Sciatic nerve (tissue), 2 donors: ENCODE measurements around the gene ZNF184. TPM values are rescaled to one million over a fixed set of nuclear protein-coding genes. Genes with fewer than 3 reads are reported as not detected.

Experiments used
- ATAC-seq: fragments of 200-7000 bp; cut with Tn5 transposase; one replicate; pipeline ENCODE4 v1.9.1; 2020; ENCODE audit warnings: mild to moderate bottlenecking, moderate library complexity
- DNase-seq: peaks from one replicate; pipeline ENCODE4 v3.0.0-alpha.2; 2020; ENCODE audit warnings: low spot score
- intact Hi-C: fragments of 100-400 bp; cut with DNase I; formaldehyde crosslinking; loops from one replicate; pipeline ENCODE4 v1.14.2; 2022
- total RNA-seq: library from RNA; stranded (reverse); fragmentation: NEBNext Ultra II Directional; extraction: Animal tissue kit (Norgen Biotek cat#: 25700); gene quantifications from one replicate; pipeline ENCODE4 v1.2.1, GENCODE V29; 2021
- donor health status: DM: no; HTN: no; CAD: no.
- donor health status: DM: no; HTN: no; CAD: no.

Gene ZNF184
- total RNA-seq, 1 donor from 2014 or later: 10.6 TPM

DNA sequence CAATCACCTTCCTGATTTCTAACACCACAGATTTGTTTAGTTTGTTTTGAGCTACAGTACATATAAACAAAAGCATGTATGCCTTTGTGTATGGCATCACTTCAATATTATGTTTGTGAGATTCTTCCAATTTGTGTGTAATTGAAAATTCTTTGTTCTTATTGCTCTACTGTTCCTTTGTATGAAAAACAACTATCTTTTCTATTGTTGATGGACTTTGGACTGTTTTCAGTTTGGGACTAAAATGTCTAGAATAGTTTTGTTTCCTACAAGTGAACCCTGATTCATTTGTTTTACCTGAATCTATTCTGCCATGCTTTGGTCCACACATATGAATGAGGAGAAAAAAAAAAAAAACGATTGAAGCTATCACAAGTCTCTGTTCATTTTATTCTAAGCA lies 21.2 kb upstream of the ZNF184 start:
- ATAC-seq (no peak), DNase-seq (no peak)

DNA sequence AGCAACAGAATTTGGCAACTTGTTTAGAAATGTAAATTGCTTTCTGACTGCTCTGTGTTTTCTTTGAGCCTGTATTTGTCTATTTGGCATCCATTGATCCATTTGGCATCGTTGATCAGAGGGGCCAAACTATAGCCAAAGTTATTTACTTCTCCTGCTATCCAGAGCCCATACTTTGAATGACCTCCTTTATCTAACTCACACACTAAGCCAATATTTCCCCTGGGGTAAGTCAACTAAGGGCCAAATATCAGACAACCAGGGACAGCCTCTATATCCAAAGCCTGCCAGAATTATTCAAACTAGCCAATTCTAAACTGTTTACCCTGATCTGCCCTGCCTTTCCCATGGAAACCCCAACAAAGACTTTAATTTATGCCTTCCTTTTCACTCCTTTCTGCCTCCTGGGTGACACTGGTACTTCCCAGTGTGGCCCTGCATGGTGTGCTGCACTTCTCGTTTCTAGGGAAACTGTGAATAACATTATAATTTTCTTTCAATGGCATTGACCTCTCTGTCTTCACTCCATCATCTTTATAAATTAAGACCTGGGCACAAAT lies 19.8 kb upstream of the ZNF184 start:
- intact Hi-C loops: no loop called here
- ATAC-seq: no peak

More for the DNA sequence above, 21.2 kb upstream of the ZNF184 start:
- intact Hi-C loops: no loop called here

DNA sequence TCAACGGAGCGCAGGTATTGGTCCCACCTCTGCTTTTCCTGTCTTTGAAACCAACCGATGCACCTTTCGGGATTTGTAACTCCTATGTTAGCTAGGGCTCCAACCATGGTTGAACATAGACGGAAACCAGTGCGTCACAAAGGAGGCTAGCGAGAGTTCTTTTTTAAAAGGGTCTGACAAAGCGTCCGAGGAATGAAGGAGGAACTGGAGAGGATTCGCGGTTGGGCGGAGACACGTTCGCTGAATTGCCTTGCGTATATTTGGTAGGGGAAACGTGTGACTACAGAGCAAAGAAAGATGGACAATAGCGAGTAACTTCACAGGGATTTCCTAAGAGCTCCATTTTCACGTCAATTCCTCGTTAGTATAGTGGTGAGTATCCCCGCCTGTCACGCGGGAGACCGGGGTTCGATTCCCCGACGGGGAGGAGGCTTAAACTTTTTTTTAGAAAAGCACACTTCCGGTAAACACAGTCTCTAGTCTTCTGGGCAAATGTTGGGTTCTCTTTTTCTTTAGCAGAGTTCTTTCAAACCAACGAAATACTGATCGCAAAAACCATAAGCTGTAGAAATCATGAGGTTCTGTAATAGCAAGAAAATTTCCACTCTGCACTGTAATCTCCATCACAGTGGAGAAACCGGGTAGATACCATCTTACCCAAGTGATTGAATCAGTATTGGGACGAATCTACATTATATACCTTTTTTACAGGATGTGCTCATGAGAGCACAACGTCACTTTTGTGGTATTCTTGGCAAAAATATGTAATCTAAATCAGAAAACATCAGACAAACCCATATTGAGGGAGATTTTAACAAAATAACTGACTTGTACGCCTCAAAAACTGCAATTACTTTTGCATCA lies 6.6 kb upstream of the ZNF184 start:
- intact Hi-C loops: no loop called here
- DNase-seq (peak; percentile 89), ATAC-seq (peak; percentile 97)

More for the DNA sequence above, 19.8 kb upstream of the ZNF184 start:
- no peak for DNase-seq

DNA sequence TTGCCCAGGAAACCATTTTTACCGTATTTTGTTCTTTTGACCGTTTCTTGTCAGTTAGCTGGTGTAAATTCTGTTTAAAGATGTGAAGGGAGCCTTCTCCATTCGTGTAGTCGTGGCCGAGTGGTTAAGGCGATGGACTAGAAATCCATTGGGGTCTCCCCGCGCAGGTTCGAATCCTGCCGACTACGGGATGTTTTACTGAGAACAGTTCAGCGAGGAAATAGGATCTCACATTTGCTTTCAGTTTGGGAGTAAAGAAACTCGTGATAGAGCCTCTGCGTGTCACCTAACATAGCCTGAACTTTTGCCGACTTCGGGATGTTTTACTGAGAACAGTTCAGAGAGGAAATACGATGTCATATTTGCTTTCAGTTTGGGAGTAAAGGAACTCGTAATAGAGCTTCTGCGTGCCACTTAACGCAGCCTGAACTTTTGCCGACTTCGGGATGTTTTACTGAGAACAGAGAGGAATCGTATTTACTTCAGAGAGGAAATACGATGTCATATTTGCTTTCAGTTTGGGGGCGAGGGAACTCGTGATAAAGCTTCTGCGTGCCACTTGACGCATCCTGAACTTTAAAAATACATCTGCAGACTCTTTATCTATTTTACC lies 5.9 kb upstream of the ZNF184 start:
- DNase-seq (peak; percentile 95), ATAC-seq (peak; percentile 97)
- intact Hi-C loops: no loop called here

DNA sequence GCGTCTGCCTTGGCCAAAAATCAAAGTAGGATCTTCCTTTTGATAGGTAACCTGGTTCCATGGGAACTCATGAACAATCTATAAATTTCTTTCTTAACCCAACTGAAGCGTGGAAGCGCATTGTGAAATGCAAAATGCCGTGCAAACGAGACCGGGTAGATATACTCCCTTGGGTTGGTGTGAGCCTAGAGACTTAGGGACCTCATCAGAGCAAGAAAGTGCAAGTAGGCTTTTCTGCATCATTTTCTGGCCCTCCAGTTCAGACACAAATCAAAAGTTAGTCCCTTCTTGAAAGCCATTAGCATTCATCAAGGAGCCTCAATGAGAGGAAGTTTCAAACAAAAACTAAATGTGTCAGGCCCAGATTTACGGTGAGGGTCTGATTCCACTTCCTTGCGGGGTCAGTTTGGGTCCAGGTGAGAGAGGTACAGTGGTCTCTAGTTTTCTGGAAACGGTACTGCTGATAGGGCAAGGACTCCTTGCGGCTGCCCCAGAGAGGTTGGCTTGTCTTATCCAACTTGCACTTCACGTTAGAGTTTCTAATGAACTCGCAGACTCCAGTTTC lies 5.3 kb upstream of the ZNF184 start:
- no peak for DNase-seq
- intact Hi-C loops: no loop called here
- ATAC-seq: no peak

DNA sequence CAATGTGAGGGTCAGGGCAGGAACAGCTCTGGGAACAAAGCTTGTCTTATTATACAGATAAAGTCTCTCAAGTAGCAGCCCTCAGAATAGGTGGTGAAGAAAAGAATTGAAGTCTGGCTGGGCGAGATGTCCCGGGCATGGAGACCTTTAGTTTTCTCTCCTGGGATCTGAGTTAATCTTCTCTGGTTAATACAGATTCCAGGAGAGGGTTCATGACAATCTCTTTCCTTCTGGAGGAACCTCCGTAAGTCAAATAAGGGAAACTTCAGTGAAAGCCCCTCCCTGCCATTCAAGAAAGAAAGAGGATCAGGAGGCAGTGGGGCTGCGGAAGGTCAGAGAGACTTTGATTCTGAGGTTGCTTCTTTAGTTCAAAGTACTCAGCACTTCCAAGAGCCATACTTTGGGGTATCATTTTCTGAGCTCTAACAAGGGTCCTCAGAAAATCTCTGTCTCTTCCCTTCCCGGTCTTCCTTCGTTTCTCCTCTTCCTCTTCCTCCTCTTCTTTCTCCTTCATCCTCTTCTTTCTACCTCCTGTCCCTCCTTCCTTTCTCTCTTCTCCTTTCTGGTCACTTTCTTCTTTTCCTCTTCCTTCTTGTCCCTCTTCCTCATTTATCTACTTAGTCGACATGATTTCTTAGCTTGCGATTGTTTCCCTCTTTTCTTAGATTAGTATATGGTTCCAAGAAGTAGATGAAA lies 4.6 kb upstream of the ZNF184 start:
- no peak for DNase-seq
- intact Hi-C loops: no loop called here
- ATAC-seq: no peak

DNA sequence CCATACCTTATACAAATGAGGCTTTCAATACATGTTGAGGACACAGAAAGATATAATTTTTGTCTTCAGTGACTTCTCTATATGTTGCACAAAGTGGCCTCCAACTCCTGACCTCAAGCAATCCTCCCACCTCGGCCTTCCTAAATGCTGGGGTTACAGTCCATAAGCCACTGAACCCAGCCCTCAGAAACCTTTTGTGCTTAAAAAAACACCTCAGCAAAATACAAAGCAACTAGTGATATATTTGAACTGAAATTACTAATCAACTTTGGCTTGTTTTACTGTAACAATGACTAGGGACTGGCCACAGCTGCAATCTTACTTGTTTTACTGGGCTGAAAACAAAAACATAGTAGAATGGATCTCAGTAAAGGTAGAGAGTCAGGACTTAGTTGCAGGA lies 3.2 kb upstream of the ZNF184 start:
- no peak for ATAC-seq
- DNase-seq: no peak
- intact Hi-C loops: no loop called here

DNA sequence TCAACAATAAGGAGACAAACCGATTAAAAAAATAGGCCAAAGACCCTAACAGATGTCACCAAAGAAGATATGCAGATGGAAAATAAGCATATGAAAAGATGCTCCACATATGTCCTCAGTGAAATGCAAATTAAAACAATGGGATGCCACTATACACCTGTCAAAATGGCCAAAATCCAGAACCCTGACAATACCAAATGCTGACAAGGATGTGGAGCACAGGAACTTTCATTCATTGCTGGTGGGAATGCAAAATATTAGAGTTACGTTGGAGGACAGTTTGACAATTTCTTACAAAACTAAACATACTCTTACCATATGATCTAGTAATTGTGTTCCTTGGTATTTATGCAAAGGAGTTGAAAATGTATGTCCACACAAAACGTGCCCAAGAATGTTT lies 1.8 kb upstream of the ZNF184 start:
- no peak for ATAC-seq
- DNase-seq: no peak
- intact Hi-C loops: no loop called here

DNA sequence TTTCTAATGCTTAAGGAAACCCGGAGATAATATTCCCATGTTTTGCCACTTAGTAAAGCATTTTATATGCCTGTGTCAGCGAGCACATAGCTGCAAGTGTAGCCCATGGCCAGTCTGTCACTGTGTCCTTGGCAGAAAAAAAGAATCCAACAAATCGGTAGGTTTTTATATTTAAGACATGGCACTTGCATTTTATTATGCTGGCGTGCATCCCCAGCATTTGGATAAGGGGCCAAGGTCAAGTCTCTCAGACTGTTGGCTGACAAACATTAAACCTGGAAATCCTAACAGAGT lies 1.2 kb upstream of the ZNF184 start:
- intact Hi-C loops: no loop called here
- ATAC-seq: no peak
- no peak for DNase-seq

DNA sequence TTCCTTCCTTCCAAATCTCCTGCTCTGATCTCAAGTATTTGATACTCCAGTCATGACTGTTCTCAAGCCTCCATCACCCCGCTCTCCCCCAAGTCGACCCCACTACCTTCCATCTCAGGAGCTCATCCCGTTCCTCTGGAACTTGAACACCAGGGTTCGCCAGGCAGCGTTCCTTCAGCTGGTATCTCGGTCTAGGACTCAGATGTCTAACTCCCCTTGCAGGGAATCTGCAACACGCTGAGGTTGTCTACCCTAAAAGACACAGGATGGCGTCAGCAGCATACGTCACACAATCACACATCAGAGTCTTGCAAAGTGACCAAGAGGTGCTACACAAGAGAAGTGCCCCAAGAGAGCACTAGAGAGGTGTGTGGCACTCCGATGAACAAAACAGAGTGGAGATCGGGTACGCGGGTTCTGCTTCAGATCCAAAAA lies 706 bp downstream of the ZNF184 start:
- intact Hi-C loops: no loop called here
- ATAC-seq: peak; percentile 52
- peak; percentile 71 for DNase-seq

DNA sequence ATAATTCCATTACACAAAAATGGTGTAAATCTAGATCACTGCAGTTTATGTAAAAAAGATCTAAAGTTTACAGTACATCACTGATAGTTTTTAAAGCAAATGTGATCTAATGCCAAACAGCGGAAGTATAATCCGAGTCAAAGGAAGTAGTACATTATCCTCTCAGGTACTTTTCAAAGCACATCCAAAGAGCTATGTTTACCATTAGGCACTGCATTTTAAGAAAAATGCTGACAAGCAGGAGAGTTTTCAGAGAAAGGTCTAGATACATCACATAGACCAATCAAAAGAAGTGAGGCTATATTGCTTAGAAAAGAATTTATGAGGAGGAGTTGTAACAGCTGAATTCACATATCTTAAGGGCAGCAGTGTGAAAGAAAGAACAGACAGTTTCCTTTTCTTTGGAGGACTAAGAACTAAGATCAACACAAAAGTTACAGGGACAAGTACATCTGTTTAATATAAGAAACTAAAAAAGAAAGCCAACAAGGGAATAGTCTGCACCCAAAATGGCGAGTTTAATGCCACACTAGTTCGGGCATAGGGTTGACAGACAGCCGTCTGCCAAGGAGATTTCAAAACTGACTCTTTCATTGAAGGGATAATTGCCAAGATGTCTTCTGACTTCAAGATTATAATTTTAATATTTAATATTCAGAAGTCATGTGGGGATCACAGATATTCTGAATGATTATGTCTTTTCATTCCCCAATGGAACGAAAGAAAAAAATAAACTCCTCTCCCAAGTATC lies 1.4 kb downstream of the ZNF184 start:
- no peak for DNase-seq
- intact Hi-C loops: no loop called here
- no peak for ATAC-seq

DNA sequence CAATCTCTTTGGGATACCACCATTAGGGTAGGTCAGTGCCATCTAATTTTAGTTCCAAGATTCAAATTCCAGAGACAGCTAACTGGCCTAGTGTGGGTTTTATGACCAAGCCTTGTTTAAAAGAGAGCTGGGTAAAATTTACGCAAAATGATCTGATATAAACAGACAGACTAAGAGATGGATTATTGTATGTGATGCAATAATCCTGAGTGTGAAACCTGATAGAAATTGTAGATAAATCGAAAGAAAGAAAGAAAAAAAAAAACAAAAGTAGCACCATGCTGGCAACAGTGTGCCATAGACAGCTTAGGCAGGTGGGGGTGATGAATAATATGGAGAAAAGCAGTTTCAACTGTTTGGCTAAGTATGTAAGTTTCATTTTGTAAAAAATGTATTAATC lies 2.9 kb downstream of the ZNF184 start:
- intact Hi-C loops: no loop called here
- DNase-seq (no peak), ATAC-seq (no peak)

DNA sequence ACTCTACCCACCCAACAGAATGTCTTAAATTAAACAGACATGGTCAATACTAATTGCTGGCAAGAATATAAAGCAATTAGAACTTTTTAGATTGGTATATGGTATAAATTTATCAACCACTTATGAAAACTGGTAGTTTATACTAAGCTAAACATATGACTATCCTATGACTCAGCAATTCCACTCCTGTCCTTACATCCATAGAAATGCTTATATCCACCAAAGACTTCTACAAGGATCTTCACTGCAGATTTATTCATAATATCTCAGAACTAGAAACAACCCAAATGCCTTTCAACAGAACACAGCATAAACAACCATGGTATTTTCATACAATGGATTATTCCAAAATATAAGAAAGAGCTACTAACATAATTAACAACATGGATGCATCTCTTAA lies 4.6 kb downstream of the ZNF184 start:
- intact Hi-C loops: no loop called here
- ATAC-seq: no peak
- no peak for DNase-seq

DNA sequence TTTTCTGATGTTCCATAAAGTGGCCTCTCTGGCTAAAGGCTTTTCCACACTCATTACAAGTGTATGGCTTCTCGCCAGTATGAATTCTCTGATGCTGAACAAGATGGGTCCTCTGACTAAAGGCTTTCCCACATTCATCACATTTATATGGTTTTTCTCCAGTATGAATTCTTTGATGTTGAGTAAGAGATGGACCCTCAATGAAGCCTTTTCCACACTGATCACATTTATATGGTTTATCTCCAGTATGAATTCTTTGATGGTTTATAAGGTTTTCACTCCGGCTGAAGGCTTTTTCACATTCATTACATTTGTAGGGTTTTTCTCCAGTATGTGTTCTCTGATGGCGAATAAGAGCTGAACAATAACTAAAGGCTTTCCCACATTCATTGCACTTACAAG lies 20.4 kb downstream of the ZNF184 start:
- ATAC-seq (no peak), DNase-seq (no peak)
- intact Hi-C loops: no loop called here

DNA sequence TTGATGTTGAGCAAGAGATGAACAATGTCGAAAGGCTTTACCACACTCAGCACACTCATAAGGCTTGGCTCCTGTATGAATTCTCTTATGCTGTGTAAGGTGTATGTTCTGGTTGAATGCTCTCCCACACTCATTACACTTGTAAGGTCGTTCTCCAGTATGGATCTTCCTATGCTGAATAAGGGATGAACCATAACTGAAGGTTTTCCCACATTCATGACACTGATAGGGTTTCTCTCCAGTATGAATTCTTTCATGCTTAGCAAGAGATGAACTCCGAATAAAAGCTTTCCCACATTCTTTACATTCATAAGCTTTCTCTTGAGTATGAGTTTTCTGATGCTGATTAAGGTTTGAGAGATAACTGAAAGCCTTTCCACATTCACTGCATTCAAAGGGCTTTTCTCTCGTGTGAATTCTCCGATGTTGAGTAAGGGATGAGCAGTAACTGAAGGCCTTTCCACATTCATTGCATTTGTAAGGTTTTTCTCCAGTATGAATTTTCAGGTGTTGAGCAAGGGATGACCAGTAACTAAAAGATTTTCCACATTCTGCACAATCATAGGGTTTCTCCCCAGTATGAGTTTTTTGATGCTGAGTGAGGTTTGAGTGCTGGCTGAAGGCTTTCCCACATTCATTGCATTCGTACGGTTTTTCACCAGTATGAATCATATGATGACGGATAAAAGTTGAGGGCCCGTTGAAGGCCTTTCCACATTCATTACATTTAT lies 21.1 kb downstream of the ZNF184 start:
- intact Hi-C loops: no loop called here
- ATAC-seq (no peak), DNase-seq (no peak)

DNA sequence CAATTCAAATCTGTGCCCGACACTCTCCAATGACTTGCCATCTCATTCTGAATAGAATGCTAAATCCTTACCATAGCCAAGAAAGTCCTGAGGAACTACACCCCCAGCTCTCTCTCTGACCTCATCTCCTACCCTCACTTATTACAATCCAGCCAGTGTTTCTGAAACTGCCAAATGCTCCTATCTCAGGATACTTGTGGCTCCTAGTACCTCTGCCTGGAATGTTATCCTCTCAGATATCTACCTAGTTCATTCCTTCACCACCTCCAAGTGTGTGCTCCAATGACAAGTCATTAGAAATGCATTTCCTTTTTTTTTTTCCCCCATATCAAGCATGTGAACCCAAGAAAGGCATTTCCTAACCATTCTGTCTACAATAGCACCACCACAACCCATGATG lies 24.4 kb downstream of the ZNF184 start:
- intact Hi-C loops: no loop called here
- DNase-seq: no peak
- ATAC-seq: no peak

DNA sequence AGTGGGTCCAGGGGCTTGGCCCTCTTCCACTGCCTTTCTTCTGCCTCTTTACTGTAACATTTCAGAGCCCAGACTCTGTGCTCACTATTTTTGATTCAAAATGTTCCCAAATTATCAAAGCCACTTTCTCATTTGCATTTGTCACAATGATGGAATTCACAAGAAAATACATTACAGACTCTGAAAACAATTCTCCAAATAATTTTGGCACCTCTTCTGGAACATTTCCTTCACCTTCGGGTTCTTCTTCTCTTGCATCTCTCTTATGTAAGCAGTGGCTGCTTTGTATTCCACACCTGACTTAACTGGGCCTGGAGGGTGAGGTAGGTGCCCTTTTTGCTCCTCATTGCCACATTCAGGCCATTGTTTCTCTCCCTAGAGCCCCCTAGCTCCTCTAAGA lies 30.0 kb downstream of the ZNF184 start:
- ATAC-seq (no peak), DNase-seq (no peak)
- intact Hi-C loops: no loop called here

DNA sequence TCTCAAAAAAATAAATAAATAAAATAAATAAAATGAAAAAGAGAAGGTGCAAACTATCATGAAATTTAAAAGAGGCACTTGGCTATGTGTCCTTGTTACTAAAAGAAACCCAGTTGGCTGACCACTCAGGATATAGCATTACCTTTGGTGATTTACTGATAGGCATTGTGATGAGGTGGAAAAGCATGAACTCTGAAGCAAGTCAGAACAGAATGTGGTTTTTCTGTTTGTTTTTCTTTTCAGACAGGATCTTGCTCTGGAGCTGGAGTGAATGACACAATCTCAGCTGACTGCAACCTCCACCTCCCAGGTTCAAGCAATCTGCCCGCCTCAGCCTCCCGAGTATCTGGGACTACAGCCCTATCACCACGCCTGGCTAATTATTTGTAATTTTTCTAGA lies 31.9 kb downstream of the ZNF184 start:
- intact Hi-C loops: no loop called here
- no peak for DNase-seq
- no peak for ATAC-seq
